ENCODE data around the gene IL1RL2.

The IL1RL2 gene

GRCh38 chr2:102251849-102252203 is 65.0 kb downstream of the IL1RL2 start:
- TF ChIP-seq REST (IDR thresholded peaks at IDR 0.05; ENCODE audit: insufficient read depth in 1 of 2, low read depth in 2 of 2, low read length in 2 of 2), result no peak
- no peak for TF ChIP-seq FOXP2 (optimal IDR thresholded peaks at IDR 0.05; ENCODE audit: borderline replicate concordance, extremely low read depth, extremely low read length, insufficient read depth)
- no peak for TF ChIP-seq SIN3A (IDR thresholded peaks at IDR 0.05; ENCODE audit: borderline replicate concordance, insufficient read depth, low read length)
- no peak for TF ChIP-seq TAF1 (IDR thresholded peaks at IDR 0.05; ENCODE audit: borderline replicate concordance, insufficient read depth, low read length)
- TF ChIP-seq POLR2AphosphoS5 (IDR thresholded peaks at IDR 0.05; ENCODE audit: low read depth, low read length), result no peak

- no peak for TF ChIP-seq SIN3A (IDR thresholded peaks at IDR 0.05; ENCODE audit: borderline replicate concordance, insufficient read depth, low read length)
- TF ChIP-seq TAF1 (IDR thresholded peaks at IDR 0.05; ENCODE audit: borderline replicate concordance, insufficient read depth, low read length), result no peak
- no peak for TF ChIP-seq POLR2AphosphoS5 (IDR thresholded peaks at IDR 0.05; ENCODE audit: low read depth, low read length)
- no peak for TF ChIP-seq FOXP2 (optimal IDR thresholded peaks at IDR 0.05; ENCODE audit: borderline replicate concordance, extremely low read depth, extremely low read length, insufficient read depth)
- TF ChIP-seq REST (IDR thresholded peaks at IDR 0.05; ENCODE audit: insufficient read depth in 1 of 2, low read depth in 2 of 2, low read length in 2 of 2), result no peak
Measured at GRCh38 chr2:102252236-102252635, 65.4 kb downstream of the IL1RL2 start.

GRCh38 chr2:102253140-102253752 is 66.4 kb downstream of the IL1RL2 start:
- TF ChIP-seq FOXP2 (optimal IDR thresholded peaks at IDR 0.05; ENCODE audit: borderline replicate concordance, extremely low read depth, extremely low read length, insufficient read depth) (no peak), TAF1 (IDR thresholded peaks at IDR 0.05; ENCODE audit: borderline replicate concordance, insufficient read depth, low read length) (no peak), SIN3A (IDR thresholded peaks at IDR 0.05; ENCODE audit: borderline replicate concordance, insufficient read depth, low read length) (no peak), REST (IDR thresholded peaks at IDR 0.05; ENCODE audit: insufficient read depth in 1 of 2, low read depth in 2 of 2, low read length in 2 of 2) (no peak)

- no peak for TF ChIP-seq FOXP2 (optimal IDR thresholded peaks at IDR 0.05; ENCODE audit: borderline replicate concordance, extremely low read depth, extremely low read length, insufficient read depth)
- TF ChIP-seq REST (IDR thresholded peaks at IDR 0.05; ENCODE audit: insufficient read depth in 1 of 2, low read depth in 2 of 2, low read length in 2 of 2), result no peak
- TF ChIP-seq POLR2AphosphoS5 (IDR thresholded peaks at IDR 0.05; ENCODE audit: low read depth, low read length), result no peak
- no peak for TF ChIP-seq TAF1 (IDR thresholded peaks at IDR 0.05; ENCODE audit: borderline replicate concordance, insufficient read depth, low read length)
- TF ChIP-seq SIN3A (IDR thresholded peaks at IDR 0.05; ENCODE audit: borderline replicate concordance, insufficient read depth, low read length), result no peak
Measured at GRCh38 chr2:102253753-102254150, 66.9 kb downstream of the IL1RL2 start.

GRCh38 chr2:102256276-102256675 is 69.5 kb downstream of the IL1RL2 start:
- TF ChIP-seq TAF1 (IDR thresholded peaks at IDR 0.05; ENCODE audit: borderline replicate concordance, insufficient read depth, low read length) (no peak), SIN3A (IDR thresholded peaks at IDR 0.05; ENCODE audit: borderline replicate concordance, insufficient read depth, low read length) (no peak), POLR2AphosphoS5 (IDR thresholded peaks at IDR 0.05; ENCODE audit: low read depth, low read length) (no peak), REST (IDR thresholded peaks at IDR 0.05; ENCODE audit: insufficient read depth in 1 of 2, low read depth in 2 of 2, low read length in 2 of 2) (no peak), FOXP2 (optimal IDR thresholded peaks at IDR 0.05; ENCODE audit: borderline replicate concordance, extremely low read depth, extremely low read length, insufficient read depth) (no peak)

Measured in PFSK-1 (cell line).